HG03103 (cell line): ENCODE data around the gene DDX39A.
"Not testable (repeated sequence)": the region's sequence is repeated elsewhere in the genome, so short reads cannot be mapped to it uniquely, and the experiment has no call there.

Experiments used
- ATAC-seq: cut with Tn5 transposase; IDR thresholded peaks from one replicate; pipeline ENCODE4 v1.9.1; 2021; ENCODE audit warnings: low read depth; ENCODE audit not compliant: unreplicated experiment

DDX39A gene

DNA sequence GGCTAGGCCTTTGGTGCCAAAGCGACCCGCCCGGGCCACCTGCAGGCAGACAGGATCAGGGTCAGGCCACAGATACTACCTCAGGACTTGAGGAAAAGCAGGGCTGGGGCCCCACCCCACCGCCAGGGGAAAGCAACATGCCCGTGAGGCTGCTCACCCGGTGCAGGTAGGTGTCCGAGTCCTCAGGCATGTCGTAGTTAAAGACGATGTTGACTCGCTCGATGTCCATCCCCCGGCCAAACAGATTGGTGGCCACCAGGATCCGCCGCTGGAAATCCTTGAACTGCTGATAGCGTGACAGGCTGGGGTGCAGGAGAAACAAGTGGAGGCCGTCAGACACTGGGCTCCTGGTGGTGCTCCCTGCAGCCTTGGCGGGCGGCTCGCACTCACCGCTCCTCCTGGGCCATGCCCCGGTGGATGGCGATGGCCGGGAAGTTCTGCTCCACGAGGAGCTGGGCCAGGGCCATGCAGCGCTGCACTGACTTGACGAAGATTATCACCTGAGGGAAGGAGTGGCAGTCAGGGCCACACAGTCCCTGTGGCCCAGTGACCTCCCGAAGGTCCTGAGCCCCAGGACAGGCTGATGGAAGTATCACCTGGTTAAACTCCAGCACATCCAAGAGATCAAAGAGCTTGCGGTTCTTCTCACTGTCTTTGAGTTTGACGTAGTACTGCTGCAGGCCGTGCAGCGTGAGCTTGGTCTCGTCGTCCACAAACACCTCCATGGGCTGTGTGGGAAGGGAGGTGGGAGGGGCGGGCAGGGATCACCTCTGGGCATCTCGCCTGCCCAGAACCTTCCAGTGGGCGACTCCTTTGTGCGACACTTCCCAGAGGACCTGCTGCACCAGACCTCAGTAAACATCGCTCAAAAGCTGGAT, 9.8 kb downstream of the DDX39A start:
- ATAC-seq = no peak

DNA sequence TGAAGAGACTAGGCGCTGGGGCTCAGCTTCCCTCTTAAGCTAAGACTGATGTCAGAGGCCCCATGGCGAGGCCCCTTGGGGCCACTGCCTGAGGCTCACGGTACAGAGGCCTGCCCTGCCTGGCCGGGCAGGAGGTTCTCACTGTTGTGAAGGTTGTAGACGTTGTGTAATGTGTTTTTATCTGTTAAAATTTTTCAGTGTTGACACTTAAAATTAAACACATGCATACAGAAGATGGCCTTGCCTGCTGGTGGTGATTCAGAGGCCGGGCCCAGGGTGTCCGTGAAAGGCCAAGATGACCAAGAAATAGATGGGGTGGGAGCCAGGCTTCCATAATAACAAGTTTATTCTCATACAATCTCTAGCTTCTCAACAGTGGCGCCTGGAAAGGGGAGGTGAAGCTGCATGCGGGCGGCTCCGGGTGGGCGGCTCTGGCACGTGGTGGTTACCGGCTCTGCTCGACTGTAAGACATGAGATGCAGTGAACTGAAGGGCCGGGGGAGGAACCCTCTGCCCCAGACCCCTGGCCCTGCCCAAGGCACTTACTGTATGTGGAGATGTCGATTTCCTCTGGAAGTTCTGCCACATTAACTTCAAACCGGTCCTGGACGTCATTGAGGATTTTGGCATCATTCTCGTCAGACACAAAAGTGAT, 10.5 kb downstream of the DDX39A start:
- ATAC-seq = no peak

DNA sequence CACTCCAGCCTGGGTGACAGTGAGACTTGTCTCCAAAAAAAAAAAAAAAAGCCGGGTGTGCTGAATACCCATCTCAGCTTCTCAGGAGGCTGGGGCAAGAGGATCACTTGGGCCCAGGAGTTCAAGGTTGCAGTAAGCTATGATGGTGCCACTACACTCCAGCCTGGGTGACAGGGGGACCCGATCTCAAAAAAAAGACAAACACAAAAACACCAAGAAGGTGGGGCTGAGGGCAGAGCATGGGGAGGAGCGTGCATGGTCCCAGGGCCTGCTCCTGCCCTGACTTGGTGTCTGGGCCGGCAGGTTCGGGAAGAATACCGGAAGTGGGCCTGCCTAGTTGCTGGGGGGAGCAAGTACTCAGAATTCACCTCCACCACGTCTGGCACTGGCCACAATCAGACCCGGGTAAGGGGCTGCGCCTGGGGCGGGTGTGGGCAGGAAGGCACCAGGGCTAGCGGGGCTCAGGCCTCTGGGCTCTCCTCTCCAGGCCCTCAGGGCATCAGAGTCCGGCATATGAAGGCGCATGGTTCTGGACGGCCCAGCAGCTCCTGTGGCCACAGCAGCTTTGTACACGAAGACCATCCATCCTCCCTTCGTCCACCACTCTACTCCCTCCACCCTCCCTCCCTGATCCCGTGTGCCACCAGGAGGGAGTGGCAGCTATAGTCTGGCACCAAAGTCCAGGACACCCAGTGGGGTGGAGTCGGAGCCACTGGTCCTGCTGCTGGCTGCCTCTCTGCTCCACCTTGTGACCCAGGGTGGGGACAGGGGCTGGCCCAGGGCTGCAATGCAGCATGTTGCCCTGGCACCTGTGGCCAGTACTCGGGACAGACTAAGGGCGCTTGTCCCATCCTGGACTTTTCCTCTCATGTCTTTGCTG, 11.3 kb downstream of the DDX39A start:
- no peak for ATAC-seq

DNA sequence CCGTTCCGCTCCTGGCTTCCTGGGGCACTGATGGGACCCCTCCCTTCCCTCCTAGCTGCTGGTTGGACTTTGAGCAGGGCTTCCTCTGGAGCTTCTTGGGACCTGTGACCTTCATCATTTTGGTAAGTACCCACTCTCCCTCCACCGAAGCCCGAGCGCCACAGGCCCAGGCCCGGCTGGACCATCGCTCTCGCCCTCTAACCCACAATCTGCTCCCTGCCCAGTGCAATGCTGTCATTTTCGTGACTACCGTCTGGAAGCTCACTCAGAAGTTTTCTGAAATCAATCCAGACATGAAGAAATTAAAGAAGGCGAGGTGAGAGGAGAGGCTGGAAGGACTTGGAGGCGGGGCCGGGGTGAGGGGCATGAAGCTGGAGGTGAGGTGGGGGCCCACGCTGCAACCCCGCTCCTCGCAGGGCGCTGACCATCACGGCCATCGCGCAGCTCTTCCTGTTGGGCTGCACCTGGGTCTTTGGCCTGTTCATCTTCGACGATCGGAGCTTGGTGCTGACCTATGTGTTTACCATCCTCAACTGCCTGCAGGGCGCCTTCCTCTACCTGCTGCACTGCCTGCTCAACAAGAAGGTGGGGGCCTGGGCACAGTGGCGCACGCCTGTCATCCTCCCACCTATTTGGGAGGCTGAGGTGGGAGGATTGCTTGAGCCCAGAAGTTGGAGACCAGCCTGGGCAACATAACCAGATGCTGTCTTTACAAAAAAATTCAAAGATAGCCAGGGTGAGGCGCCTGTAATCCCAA, 12.3 kb downstream of the DDX39A start:
- no peak for ATAC-seq

DNA sequence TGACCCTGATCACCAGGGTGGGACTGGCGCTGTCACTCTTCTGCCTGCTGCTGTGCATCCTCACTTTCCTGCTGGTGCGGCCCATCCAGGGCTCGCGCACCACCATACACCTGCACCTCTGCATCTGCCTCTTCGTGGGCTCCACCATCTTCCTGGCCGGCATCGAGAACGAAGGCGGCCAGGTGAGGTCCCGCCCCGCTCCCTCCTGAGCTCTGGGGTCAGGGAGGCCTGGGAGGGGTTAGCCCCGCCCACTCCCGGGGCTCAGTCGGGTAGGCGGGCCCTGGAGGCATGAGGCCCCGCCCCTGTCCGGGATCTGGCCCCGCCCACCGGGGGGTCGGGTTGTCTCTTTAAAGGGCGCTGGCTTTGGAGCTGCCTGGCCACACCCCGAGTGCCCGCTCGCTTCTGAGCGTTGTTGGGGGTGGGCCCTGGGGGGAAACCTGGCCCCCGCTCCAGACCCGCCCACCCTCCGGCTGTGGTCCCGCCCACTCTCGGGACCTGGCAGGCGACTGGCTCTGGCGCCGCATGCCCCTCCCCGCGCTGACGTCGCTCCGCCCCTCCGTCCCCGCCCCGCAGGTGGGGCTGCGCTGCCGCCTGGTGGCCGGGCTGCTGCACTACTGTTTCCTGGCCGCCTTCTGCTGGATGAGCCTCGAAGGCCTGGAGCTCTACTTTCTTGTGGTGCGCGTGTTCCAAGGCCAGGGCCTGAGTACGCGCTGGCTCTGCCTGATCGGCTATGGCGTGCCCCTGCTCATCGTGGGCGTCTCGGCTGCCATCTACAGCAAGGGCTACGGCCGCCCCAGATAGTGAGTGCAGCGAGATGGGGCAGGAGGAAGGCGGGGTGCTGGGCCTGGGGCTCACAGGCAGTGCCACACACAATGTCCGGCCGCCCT, 13.1 kb downstream of the DDX39A start:
- ATAC-seq = no peak

DNA sequence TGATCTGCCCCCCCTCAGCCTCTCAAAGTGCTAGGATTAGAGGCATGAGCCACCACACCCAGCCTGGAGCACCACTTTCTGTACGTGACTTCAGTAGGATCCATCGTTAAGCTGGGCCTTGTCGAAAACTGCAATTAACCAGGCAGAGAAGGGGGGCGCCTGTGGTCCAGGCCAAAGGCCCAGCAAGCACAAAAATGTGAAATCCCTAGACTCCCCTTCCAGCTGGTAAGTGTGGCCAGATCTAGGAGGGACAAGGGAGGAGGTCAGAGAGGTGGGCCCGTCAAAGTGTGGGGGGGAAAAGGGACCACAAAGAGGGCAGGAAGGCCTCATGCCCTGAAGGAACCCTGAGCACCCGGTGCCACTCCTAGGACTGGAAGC, 13.8 kb downstream of the DDX39A start:
- ATAC-seq = no peak

DNA sequence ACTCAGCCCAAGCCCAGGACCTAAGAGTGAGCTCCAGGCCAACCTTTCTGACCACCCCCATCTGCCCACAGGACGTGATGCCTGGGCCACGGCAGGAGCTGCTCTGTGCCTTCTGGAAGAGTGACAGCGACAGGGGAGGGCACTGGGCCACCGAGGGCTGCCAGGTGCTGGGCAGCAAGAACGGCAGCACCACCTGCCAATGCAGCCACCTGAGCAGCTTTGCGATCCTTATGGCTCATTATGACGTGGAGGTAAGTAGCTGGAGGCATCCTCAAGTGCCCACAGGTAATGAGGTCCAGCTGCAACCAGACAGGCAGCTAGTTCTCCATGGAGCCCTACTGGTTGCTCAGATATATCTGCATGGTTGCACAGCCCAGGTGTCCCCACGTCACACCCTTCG, 14.8 kb downstream of the DDX39A start:
- ATAC-seq = no peak

DNA sequence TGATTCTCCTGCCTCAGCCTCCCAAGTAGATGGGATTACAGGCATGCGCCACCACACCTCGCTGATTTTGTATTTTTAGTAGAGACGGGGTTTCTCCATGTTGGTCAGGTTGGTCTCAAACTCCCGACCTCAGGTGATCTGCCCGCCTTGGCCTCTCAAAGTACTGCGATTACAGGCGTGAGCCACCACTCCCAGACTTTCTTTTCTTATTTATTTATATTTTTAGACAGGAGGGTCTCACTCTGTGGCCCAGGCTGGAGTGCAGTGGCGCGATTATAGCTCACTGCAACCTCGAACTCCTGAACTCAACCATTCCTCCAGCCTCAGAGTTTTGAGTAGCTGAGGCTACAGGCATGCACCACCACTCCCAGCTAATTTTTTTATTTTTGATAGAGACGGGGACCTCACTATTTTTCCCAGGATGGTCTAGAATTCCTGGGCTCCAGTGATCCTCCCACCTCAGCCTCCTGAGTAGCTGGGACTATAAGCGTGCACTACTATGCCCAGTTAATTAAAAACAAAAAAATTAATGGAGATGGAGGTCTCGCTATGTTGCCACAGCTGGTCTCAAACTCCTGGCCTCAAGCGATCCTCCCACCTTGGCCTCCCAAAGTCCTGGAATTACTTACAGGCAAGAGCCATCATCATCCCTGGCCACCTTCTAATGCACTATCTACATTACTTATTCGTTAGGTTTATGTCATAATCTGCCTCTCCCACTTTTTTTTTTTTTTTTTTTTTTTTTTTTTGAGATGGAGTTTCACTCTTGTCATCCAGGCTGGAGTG, 15.8 kb downstream of the DDX39A start:
- not testable (repeated sequence) for ATAC-seq

DNA sequence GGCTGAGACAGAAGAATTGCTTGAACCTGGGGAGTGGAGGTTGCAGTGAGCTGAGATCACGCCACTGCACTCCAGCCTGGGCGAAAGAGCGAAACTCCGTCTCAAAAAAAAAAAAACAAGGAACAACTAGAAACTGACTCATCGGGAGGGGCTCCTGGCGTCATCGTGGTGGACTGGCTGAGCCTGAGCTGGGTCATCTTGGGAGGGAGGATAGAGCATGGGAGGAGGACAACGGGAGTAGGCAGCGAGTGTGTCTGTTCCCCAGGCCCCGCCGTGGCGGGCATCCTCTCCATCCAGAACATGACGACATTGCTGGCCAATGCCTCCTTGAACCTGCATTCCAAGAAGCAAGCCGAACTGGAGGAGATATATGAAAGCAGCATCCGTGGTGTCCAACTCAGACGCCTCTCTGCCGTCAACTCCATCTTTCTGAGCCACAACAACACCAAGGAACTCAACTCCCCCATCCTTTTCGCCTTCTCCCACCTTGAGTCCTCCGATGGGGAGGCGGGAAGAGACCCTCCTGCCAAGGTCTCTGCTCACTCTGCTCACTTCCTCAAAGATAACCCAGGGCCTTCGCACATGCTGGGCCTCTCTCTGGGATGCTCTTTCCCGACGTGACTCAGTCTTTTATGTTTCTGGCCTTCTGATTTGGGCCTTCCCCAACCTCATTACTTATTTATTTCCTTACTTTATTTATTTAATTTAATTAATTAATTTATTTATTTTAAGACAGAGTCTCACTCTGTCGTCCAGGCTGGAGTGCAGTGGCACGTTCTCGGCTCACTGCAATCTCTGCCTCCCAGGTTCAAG, 16.6 kb downstream of the DDX39A start:
- no peak for ATAC-seq

DNA sequence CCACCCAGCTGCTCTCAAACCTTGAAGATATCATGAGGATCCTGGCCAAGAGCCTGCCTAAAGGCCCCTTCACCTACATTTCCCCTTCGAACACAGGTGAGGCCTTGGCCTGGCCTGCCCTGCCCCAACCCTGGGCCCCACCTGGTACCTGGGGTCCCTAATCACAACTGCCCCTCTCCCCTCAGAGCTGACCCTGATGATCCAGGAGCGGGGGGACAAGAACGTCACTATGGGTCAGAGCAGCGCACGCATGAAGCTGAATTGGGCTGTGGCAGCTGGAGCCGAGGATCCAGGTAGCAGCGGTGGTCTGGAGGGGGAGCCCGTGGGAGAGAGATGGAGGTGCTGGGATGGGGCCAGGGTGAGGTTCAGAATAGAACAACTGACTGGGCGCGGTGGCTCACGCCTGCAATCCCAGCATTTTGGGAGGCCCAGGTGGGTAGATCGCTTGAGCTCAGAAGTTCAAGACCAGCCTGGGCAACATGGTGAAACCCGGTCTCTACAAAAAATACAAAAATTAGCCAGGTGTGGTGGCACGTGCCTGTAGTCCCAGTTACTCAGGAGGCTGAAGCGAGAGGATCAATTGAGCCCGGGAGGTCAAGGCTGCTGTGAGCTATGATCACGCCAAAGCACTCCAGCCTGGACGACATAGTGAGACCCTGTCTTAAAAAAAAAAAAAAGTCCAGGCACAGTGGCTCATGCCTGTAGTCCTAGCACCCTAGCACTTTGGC, 17.5 kb downstream of the DDX39A start:
- no peak for ATAC-seq

DNA sequence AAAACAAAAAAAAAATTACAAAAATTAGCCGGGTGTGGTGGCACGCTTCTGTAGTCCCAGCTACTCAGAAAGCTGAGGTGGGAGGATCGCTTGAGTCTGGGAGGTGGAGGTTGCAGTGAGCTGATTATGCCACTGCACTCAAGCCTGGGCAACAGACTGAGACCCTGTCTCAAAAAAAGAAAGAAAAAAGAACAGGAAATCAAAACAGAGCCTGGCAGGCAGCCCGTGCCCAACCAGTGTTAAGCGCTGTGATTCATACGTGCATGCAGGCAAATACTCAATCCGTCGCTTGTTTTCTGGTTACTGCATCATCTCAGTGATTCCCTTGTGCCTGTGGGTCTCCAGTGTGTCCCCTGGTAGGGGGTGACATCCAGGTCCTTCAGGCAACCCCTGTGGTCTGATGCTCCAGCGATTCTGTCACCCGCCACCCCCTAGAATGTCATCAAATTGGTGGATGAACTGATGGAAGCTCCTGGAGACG, 18.1 kb downstream of the DDX39A start:
- no peak for ATAC-seq

DNA sequence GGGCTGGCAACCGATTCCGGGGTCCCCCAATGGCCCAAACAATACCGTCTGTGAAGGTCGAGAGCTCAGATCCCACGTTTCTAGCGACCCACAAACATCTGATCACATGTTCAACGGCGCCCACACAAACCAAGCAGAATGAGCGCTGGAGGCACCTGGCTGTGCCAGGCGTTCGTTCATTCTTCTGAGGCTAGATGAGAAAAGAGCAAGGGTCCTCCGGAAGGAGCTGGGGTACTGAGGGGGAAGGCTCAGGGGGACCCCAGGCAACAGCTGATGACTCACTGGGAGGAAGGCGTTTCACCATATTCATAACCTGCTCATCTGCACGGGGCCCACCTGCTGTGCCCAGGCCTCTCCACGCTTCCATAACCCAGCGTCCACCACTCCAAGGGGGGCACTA, 22.0 kb downstream of the DDX39A start:
- ATAC-seq = not testable (repeated sequence)

DNA sequence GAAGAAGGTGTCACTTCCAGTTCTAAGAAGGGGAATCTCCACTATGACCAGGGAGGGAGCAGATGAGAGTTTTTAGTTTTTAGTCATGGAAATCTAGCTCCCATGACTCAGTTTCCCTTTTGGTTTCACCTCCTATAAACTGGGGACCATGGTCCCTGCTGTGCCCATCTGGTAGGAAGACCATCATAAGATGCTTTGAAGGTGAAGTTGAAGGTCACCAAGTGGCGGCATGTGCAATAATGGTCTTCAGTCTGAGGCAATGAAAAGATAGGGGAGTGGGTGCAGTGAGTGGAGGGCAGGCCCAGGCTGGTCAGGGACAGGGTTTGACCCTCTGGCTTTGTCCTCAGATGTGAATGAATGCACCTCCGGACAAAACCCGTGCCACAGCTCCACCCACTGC, 22.4 kb downstream of the DDX39A start:
- ATAC-seq = not testable (repeated sequence)

DNA sequence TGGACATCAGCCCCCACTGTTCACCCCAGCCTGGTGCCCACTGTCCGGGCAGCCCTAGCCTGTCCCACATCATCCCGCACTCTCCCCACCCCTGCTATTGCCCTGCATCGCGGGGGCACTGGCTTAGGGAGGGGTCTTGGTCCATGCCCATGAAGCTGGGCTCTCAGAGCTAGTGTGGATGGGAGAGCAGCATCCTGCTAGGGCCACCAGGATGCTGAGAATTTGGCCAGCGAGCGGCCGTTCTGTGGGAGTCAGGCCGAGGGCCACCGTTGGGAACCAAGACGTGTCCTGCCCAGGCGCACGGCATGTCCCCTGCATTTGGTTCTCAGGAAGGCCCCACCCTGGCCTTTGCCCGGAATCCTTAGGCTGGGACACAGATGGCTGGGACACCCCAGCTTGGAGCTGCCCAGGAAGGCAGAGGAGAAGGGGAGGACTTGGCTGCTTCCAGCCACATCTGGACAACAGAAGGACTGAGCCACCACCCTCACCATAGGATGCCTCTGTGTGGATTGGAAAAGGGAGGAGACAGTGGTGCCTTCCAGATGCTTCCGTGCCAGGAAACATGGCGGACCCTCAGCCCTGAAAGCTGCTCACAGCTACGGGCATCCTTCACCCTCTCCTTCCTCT, 23.3 kb downstream of the DDX39A start:
- no peak for ATAC-seq

DNA sequence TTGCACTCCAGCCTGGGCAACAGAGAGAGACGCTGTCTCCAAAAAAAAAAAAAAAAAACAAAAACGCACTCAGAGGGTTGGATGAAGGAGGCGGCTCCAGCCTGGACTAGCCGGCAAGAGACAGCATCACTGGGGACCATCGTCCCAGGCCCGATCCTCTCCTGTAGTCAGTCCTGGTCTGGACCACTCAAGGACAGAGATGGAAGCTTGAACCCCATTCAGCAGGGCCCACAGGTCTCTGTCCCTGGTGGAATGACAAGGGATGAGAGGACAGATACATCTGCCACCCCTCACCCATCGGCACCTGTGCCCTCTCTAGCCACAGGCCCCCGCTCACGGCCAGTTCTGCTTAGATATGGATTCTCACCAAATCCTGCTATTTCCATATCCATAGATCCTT, 23.9 kb downstream of the DDX39A start:
- ATAC-seq = no peak

DNA sequence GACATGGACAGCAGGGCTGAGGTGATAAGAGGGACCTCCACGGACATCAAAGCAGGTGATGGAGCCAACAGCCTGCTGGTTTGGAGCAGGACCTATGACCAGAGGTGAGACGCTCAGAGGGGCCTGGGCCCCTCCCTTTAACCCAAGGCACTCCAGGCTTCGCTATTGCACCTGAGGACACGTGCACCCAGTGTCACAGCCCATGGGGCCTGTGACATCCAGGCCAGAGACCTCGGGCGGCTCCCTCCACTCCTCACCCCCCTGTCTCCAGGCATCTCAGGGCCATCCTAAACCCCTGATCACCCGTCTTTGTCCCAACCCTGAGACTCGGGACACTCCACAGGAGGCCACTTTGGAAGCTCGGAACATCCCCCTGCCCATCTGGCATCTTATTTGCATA, 25.0 kb downstream of the DDX39A start:
- ATAC-seq = no peak

DNA sequence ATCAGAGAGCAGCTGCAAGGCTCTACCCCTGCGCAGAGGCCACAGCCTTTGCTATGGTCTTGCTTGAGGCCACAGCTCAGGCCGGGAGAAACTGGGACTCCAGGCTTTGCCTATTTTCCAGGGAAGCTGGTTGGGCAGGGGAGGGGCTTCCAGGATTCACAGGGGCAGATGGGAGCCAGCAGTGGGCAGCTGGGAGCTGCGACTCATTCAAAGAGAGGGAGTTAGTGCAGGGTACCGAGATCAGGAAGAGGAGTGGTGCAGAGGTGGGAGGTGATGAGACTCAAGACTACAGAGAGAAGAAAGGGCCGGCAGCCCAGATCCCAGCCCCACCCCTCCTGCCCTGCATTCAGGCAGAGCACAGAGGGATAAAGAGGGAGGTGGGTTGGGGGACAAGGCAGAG, 25.8 kb downstream of the DDX39A start:
- no peak for ATAC-seq
